IMR-90 (cell line): ENCODE data around the gene ALB. TPM values are rescaled to one million over a fixed set of nuclear protein-coding genes. Genes with fewer than 3 reads are reported as not detected.

Experiments used
- ATAC-seq: fragments of 200-7000 bp; cut with Tn5 transposase; 2 replicates; pipeline ENCODE4 v1.9.1; 2020; ENCODE audit warnings: low read depth, mild to moderate bottlenecking, moderate library complexity
- BruUV-seq: library from RNA; stranded (reverse); fragments of 400-500 nt; replicated peaks from 2 replicates; lab custom pipeline; 2021; lab: Mats Ljungman, UMichigan
- CTCF ChIA-PET: fragments of 300-600 bp; formaldehyde crosslinking; extraction: SDS; loops from one replicate; lab custom pipeline; 2021; ENCODE audit warnings: antibody characterized with exemption; lab: Yijun Ruan, JAX
- POLR2A ChIA-PET: fragments of 300-600 bp; sonication (Branson Sonifier 250); formaldehyde crosslinking; loops from one replicate; lab custom pipeline; 2022; ENCODE audit warnings: antibody characterized with exemption; ENCODE audit not compliant: unreplicated experiment; lab: Charles Lee
- DNase-seq: peaks from one replicate; pipeline ENCODE4 v3.0.0; 2013
- H2AFZ ChIP-seq: replicated peaks from 2 replicates; pipeline ENCODE3; 2013; ENCODE audit warnings: low read length, mild to moderate bottlenecking; ENCODE audit not compliant: poor library complexity
- H2AK5ac ChIP-seq: 2 replicates; pipeline ENCODE4 v1.6.1; 2013; ENCODE audit warnings: low read depth, low read length, inconsistent platforms
- H2AK9ac ChIP-seq: replicated peaks from 2 replicates; pipeline ENCODE3; 2013; ENCODE audit warnings: mild to moderate bottlenecking, low read depth, low read length, moderate library complexity; ENCODE audit not compliant: poor library complexity
- H2BK120ac ChIP-seq: 2 replicates; pipeline ENCODE4 v1.6.1; 2013; ENCODE audit warnings: low read depth, low read length, inconsistent platforms
- H2BK15ac ChIP-seq: 3 replicates; pipeline ENCODE4 v1.6.1; 2013; ENCODE audit warnings: low read depth, low read length, inconsistent platforms
- H2BK20ac ChIP-seq: 2 replicates; pipeline ENCODE4 v1.6.1; 2013; ENCODE audit warnings: low read depth, mild to moderate bottlenecking, inconsistent platforms, low read length, moderate library complexity
- H2BK5ac ChIP-seq: 2 replicates; pipeline ENCODE4 v1.6.1; 2013; ENCODE audit warnings: mild to moderate bottlenecking, low read depth, low read length, inconsistent platforms; ENCODE audit not compliant: poor library complexity, severe bottlenecking
- H3K14ac ChIP-seq: replicated peaks from 2 replicates; pipeline ENCODE4 v1.6.1; 2013; ENCODE audit warnings: low read depth, low read length, inconsistent platforms
- H3K18ac ChIP-seq: 2 replicates; pipeline ENCODE4 v1.6.1; 2013; ENCODE audit warnings: low read depth, low read length, control low read depth
- H3K23ac ChIP-seq: 2 replicates; pipeline ENCODE4 v1.6.1; 2013; ENCODE audit warnings: low read depth, low read length, inconsistent platforms
- H3K27ac ChIP-seq: 2 replicates; pipeline ENCODE4 v1.5.1; 2013; ENCODE audit warnings: mild to moderate bottlenecking, control low read depth, low read length; ENCODE audit not compliant: insufficient read depth
- H3K27me3 ChIP-seq: 2 replicates; pipeline ENCODE4 v1.6.1; 2013; ENCODE audit warnings: low read length; ENCODE audit not compliant: control insufficient read depth, insufficient read depth
- H3K36me3 ChIP-seq: 2 replicates; pipeline ENCODE4 v1.6.1; 2013; ENCODE audit warnings: low read length, mixed read lengths; ENCODE audit not compliant: control insufficient read depth, insufficient read depth
- H3K4ac ChIP-seq: 2 replicates; pipeline ENCODE4 v1.6.1; 2013; ENCODE audit warnings: low read depth, low read length, inconsistent platforms
- H3K4me1 ChIP-seq: 2 replicates; pipeline ENCODE4 v1.6.1; 2013; ENCODE audit warnings: low read length, mixed read lengths; ENCODE audit not compliant: control insufficient read depth, insufficient read depth
- H3K4me2 ChIP-seq: 2 replicates; pipeline ENCODE4 v1.6.1; 2013; ENCODE audit warnings: low read depth, mild to moderate bottlenecking, control low read depth, low read length, moderate library complexity
- H3K4me3 ChIP-seq: 2 replicates; pipeline ENCODE4 v1.5.1; 2013; ENCODE audit warnings: low read depth, mild to moderate bottlenecking, control low read depth, low read length, moderate library complexity; ENCODE audit not compliant: insufficient read depth
- H3K56ac ChIP-seq: 2 replicates; pipeline ENCODE4 v1.6.1; 2013; ENCODE audit warnings: low read length, inconsistent platforms; ENCODE audit not compliant: insufficient read depth; ENCODE audit errors: extremely low read depth
- H3K79me1 ChIP-seq, 2 experiments: 2 replicates each; pipeline ENCODE4 v1.6.1; 2013; ENCODE audit warnings: low read length in 2 of 2, inconsistent platforms in 1 of 2, low read depth in 1 of 2
- H3K9ac ChIP-seq: 2 replicates; pipeline ENCODE4 v1.6.1; 2013; ENCODE audit warnings: low read depth, low read length, control low read depth
- H3K9me1 ChIP-seq: 2 replicates; pipeline ENCODE4 v1.6.1; 2013; ENCODE audit warnings: low read length, inconsistent platforms; ENCODE audit not compliant: insufficient read depth
- H3K9me3 ChIP-seq: 2 replicates; pipeline ENCODE4 v1.6.1; 2013; ENCODE audit warnings: low read length; ENCODE audit not compliant: control insufficient read depth, insufficient read depth
- H4K20me1 ChIP-seq: 2 replicates; pipeline ENCODE4 v1.6.1; 2013; ENCODE audit warnings: low read length, inconsistent platforms; ENCODE audit not compliant: insufficient read depth
- H4K5ac ChIP-seq: 2 replicates; pipeline ENCODE4 v1.6.1; 2013; ENCODE audit warnings: mild to moderate bottlenecking, low read depth, low read length, control low read depth
- H4K8ac ChIP-seq, 2 experiments: 2 replicates each; pipeline ENCODE4 v1.6.1; 2013; ENCODE audit warnings: low read depth in 2 of 2, low read length in 2 of 2, control low read depth in 1 of 2, inconsistent platforms in 1 of 2
- H4K91ac ChIP-seq: 2 replicates; pipeline ENCODE4 v1.6.1; 2013; ENCODE audit warnings: low read depth, low read length, inconsistent platforms; ENCODE audit not compliant: insufficient read depth
- BHLHE40 ChIP-seq: fragments of 150-350 bp; IDR thresholded peaks from 2 replicates; pipeline ENCODE4 v1.6.1; 2016; ENCODE audit warnings: mild to moderate bottlenecking, low read depth, low read length
- CEBPB ChIP-seq: IDR thresholded peaks from 2 replicates; pipeline ENCODE4 v1.6.1; 2012; ENCODE audit warnings: low read depth, low read length, improper control_type of control experiment
- CHD1 ChIP-seq: IDR thresholded peaks from 2 replicates; pipeline ENCODE4 v1.6.1; 2012; ENCODE audit warnings: low read depth, low read length, improper control_type of control experiment
- CTCF ChIP-seq: conservative IDR thresholded peaks from 2 replicates; pipeline ENCODE4 v1.5.1; 2012; ENCODE audit warnings: mild to moderate bottlenecking, low read depth, low read length, improper control_type of control experiment
- ELK1 ChIP-seq: fragments of 150-350 bp; IDR thresholded peaks from 2 replicates; pipeline ENCODE4 v1.6.1; 2016; ENCODE audit warnings: low read depth, mild to moderate bottlenecking, low read length, moderate library complexity, borderline replicate concordance
- FOS ChIP-seq: fragments of 150-350 bp; IDR thresholded peaks from 2 replicates; pipeline ENCODE4 v1.6.1; 2016; ENCODE audit warnings: low read depth, low read length
- MAFK ChIP-seq: IDR thresholded peaks from 2 replicates; pipeline ENCODE4 v1.6.1; 2012; ENCODE audit warnings: low read depth, low read length, improper control_type of control experiment
- MAZ ChIP-seq: IDR thresholded peaks from 2 replicates; pipeline ENCODE4 v1.6.1; 2012; ENCODE audit warnings: low read depth, mild to moderate bottlenecking, low read length, improper control_type of control experiment, moderate library complexity, borderline replicate concordance
- MXI1 ChIP-seq: IDR thresholded peaks from 2 replicates; pipeline ENCODE4 v1.6.1; 2012; ENCODE audit warnings: low read depth, mild to moderate bottlenecking, low read length, moderate library complexity, borderline replicate concordance
- NFE2L2 ChIP-seq: fragments of 150-350 bp; IDR thresholded peaks from 2 replicates; pipeline ENCODE4 v1.6.1; 2016; ENCODE audit warnings: low read depth, mild to moderate bottlenecking, low read length
- POLR2A ChIP-seq: IDR thresholded peaks from 2 replicates; pipeline ENCODE4 v1.6.1; 2012; ENCODE audit warnings: mild to moderate bottlenecking, low read depth, low read length
- RAD21 ChIP-seq: IDR thresholded peaks from 2 replicates; pipeline ENCODE4 v1.6.1; 2012; ENCODE audit warnings: low read length, improper control_type of control experiment
- SMC3 ChIP-seq: fragments of 150-350 bp; IDR thresholded peaks from 2 replicates; pipeline ENCODE4 v1.6.1; 2016; ENCODE audit warnings: low read depth, mild to moderate bottlenecking, antibody characterized with exemption, low read length, moderate library complexity
- USF2 ChIP-seq: fragments of 150-350 bp; IDR thresholded peaks from 2 replicates; pipeline ENCODE4 v1.6.1; 2017; ENCODE audit warnings: mild to moderate bottlenecking, antibody characterized with exemption, low read length, low read depth
- WGBS, 2 experiments: methylation state at CpG; one replicate each; pipeline versions ENCODE4 v1.1.5 to v1.1.7; 2013; ENCODE audit warnings: missing lambda C conversion rate in 2 of 2; ENCODE audit not compliant: insufficient read length in 1 of 2; ENCODE audit errors: extremely low coverage in 2 of 2; 5-methylcytosine and 5-hydroxymethylcytosine counted together
- dilution Hi-C: fragments of 300-500 bp; cut with HindIII; formaldehyde crosslinking; loops from one replicate; pipeline ENCODE4 v1.14.3; 2018; ENCODE audit warnings: low sequenced_read_pairs; ENCODE audit not compliant: unreplicated experiment
- in situ Hi-C: fragments of 300-500 bp; cut with MboI; formaldehyde crosslinking; loops from 3 replicates; pipeline ENCODE4 v1.14.3; 2019; ENCODE audit warnings: low sequenced_read_pairs, inconsistent platforms, mixed read lengths
- intact Hi-C: fragments of 100-400 bp; cut with micrococcal nuclease; formaldehyde crosslinking; loops from 2 replicates; pipeline ENCODE4 v1.10.0; 2022
- polyA plus RNA-seq, 3 experiments: library from polyadenylated mRNA; depleted of rRNA; stranded (reverse); fragments of >200 nt; gene quantifications; 2 replicates each; pipeline ENCODE4 v1.2.3, GENCODE V29; 2012; ENCODE audit warnings: low replicate concordance in 1 of 3
- total RNA-seq: library from RNA; depleted of rRNA; stranded (reverse); fragments of >200 nt; gene quantifications from 2 replicates; pipeline ENCODE4 v1.2.3, GENCODE V29; 2012

ALB gene
- total and polyA plus RNA-seq, 2 of the 4 experiments (the other 2 are of a cell fraction) = not detected

GRCh38 chr4:73396304-73396703, 7.8 kb upstream of the ALB start:
- Histone ChIP-seq H2AK5ac (no peak overlapping the region), H3K4me2 (no peak overlapping the region), H2BK120ac (no peak overlapping the region), H3K27me3 (no peaks in the 10 kb centered on the region; the same call in 1 of the 2 replicates), H4K8ac (no peak overlapping the region), H3K9ac (no peak overlapping the region), H4K91ac (no peak overlapping the region), H2AFZ (no peak overlapping the region), H3K56ac (no peak overlapping the region), H3K79me1 (no peaks in the 10 kb centered on the region), H3K23ac (no peak overlapping the region), H4K5ac (no peak overlapping the region), H3K4me1 (no peaks in the 10 kb centered on the region), H3K14ac (no peak overlapping the region), H3K9me3 (no peaks in the 10 kb centered on the region), H3K4ac (no peak overlapping the region), H3K18ac (no peak overlapping the region), H3K4me3 (no peak overlapping the region), H2BK5ac (no peak overlapping the region), H3K36me3 (no peaks in the 10 kb centered on the region), H2AK9ac (no peak overlapping the region), H4K20me1 (no peaks in the 10 kb centered on the region), H2BK15ac (no peak overlapping the region), H2BK20ac (no peak overlapping the region), H3K9me1 (no peaks in the 10 kb centered on the region), H3K27ac (no peak overlapping the region)
- dilution Hi-C loops (no loop called here), in situ Hi-C loops (no loop called here), intact Hi-C loops (no loop called here)
- WGBS, 2 experiments = no CpG with 5 or more reads among the region's 1 CpG
- ATAC-seq (no peak), DNase-seq (no peak)
- no peak for TF ChIP-seq RAD21
- TF ChIP-seq CHD1 = no peak
- no peak for TF ChIP-seq POLR2A
- no peak for TF ChIP-seq CTCF
- TF ChIP-seq USF2 = no peak
- TF ChIP-seq FOS = no peak
- no peak for TF ChIP-seq NFE2L2
- no peak for TF ChIP-seq BHLHE40
- no peak for TF ChIP-seq CEBPB
- no peak for TF ChIP-seq MAFK
- no peak for TF ChIP-seq MXI1
- no peak for TF ChIP-seq MAZ
- no peak for TF ChIP-seq SMC3
- no peak for TF ChIP-seq ELK1
- POLR2A ChIA-PET = no interaction called here
- no TSS peak for BruUV-seq
- CTCF ChIA-PET = no interaction called here
